ENCODE measurements around the gene MACROD1.

DNA sequence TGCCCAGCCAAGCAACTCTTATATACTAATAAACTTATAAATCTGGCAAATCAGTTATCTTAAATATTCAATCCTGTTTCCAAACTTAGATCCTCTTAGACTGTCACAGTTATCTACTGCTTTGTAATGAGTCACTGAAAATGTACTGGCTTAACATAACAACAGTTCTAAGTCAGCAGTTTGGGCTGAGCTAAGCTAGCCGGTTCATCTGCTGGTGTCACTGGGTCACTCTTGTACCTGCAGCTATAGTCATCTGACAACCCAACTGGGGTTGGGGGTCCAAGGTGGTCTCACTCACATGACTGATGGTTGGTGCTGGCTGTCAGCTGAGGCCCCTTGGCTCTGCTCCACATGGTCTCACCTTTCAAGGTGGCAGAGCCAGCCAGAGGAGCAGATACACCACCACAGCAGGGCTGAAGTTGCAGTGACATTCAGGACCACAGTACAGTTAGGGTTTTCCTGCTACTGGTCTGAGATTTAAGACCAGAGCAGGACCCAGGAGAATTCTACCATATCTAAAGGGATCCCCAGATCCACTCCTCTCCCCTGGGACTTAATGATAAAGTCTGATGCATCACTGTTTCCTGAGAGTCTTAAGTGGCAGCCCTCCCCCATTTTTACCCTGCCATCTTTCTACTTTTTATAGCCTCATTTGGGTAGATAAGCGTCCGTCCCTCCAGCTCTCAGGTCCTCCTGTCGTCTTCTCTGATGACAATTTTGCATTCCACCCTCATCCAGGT lies 7.9 kb upstream of the MACROD1 start:
- no peak for TF ChIP-seq POLR2A (IDR thresholded peaks at IDR 0.05; ENCODE audit: low read depth, low read length)
- no peak for TF ChIP-seq TAF1 (IDR thresholded peaks at IDR 0.05; ENCODE audit: low read depth, low read length)
- TF ChIP-seq POLR2AphosphoS5 (IDR thresholded peaks at IDR 0.05; ENCODE audit: low read depth, low read length) = no peak
- no peak for TF ChIP-seq PAX5 (IDR thresholded peaks at IDR 0.05; ENCODE audit: insufficient read depth, low read length, severe bottlenecking)
